Liver (tissue), 9 donors: ENCODE results near the gene INPP5A. TPM values are rescaled to one million over a fixed set of nuclear protein-coding genes. Genes with fewer than 3 reads are reported as not detected.

Experiments used
- DNase-seq: peaks from one replicate; pipeline ENCODE4 v3.0.0-alpha.2; 2017; ENCODE audit warnings: low spot score
- H3K27ac ChIP-seq, 2 donors: one replicate each; pipeline ENCODE4 v1.7.0; 2013; ENCODE audit warnings: inconsistent platforms in 2 of 2, low read length in 2 of 2, control low read depth in 1 of 2, low read depth in 1 of 2, mild to moderate bottlenecking in 1 of 2
- H3K27me3 ChIP-seq, 4 donors: one replicate each; pipeline versions ENCODE4 v1.6.1 to v1.7.0; 2013; ENCODE audit warnings: low read length in 3 of 4, inconsistent platforms in 1 of 4, mild to moderate bottlenecking in 1 of 4, moderate library complexity in 1 of 4; ENCODE audit not compliant: control insufficient read depth in 4 of 4, insufficient read depth in 4 of 4
- H3K36me3 ChIP-seq, 4 donors: one replicate each; pipeline versions ENCODE4 v1.6.1 to v1.7.0; 2013; ENCODE audit warnings: low read length in 3 of 4, mild to moderate bottlenecking in 3 of 4, low read depth in 1 of 4, moderate library complexity in 1 of 4; ENCODE audit not compliant: control insufficient read depth in 4 of 4, insufficient read depth in 3 of 4
- H3K4me1 ChIP-seq, 4 donors: one replicate each; pipeline versions ENCODE4 v1.6.1 to v1.7.0; 2013; ENCODE audit warnings: low read length in 3 of 4, mild to moderate bottlenecking in 3 of 4, moderate library complexity in 1 of 4; ENCODE audit not compliant: control insufficient read depth in 4 of 4, insufficient read depth in 4 of 4
- H3K4me3 ChIP-seq, 3 donors: one replicate each; pipeline versions ENCODE4 v1.6.1 to v1.7.0; 2013; ENCODE audit warnings: low read length in 3 of 3, control low read depth in 1 of 3, low read depth in 1 of 3, mild to moderate bottlenecking in 1 of 3
- H3K9ac ChIP-seq, 2 donors: one replicate each; pipeline ENCODE4 v1.7.0; 2013; ENCODE audit warnings: low read length in 2 of 2, mild to moderate bottlenecking in 2 of 2, moderate library complexity in 2 of 2, control low read depth in 1 of 2, low read depth in 1 of 2
- H3K9me3 ChIP-seq, 4 donors: one replicate each; pipeline versions ENCODE4 v1.6.1 to v1.7.0; 2013; ENCODE audit warnings: low read length in 3 of 4; ENCODE audit not compliant: control insufficient read depth in 4 of 4
- EGR1 ChIP-seq, 2 donors: IDR thresholded peaks; 2 replicates each; pipeline ENCODE4 v1.6.1; 2016 to 2018; ENCODE audit warnings: antibody characterized with exemption in 2 of 2, low read depth in 2 of 2
- FOXA1 ChIP-seq: IDR thresholded peaks from 2 replicates; pipeline ENCODE4 v1.6.1; 2016; ENCODE audit warnings: antibody characterized with exemption
- FOXA2 ChIP-seq: IDR thresholded peaks from 2 replicates; pipeline ENCODE4 v1.6.1; 2016; ENCODE audit warnings: antibody characterized with exemption
- GABPA ChIP-seq, 2 donors: IDR thresholded peaks in 1 of 2; conservative IDR thresholded peaks in 1 of 2; 2 replicates each; pipeline ENCODE4 v1.6.1; 2016; ENCODE audit warnings: antibody characterized with exemption in 2 of 2, mild to moderate bottlenecking in 1 of 2, moderate library complexity in 1 of 2
- HNF4A ChIP-seq, 2 donors: conservative IDR thresholded peaks; 2 replicates each; pipeline ENCODE4 v1.6.1; 2016; ENCODE audit warnings: antibody characterized with exemption in 2 of 2, mild to moderate bottlenecking in 2 of 2
- HNF4G ChIP-seq: IDR thresholded peaks from 2 replicates; pipeline ENCODE4 v1.6.1; 2016; ENCODE audit warnings: antibody characterized with exemption
- JUND ChIP-seq, 2 donors: IDR thresholded peaks; 2 replicates each; pipeline ENCODE4 v1.6.1; 2016; ENCODE audit warnings: antibody characterized with exemption in 2 of 2
- NR2F2 ChIP-seq: IDR thresholded peaks from 2 replicates; pipeline ENCODE4 v1.6.1; 2016; ENCODE audit warnings: antibody characterized with exemption
- RAD21 ChIP-seq, 2 donors: IDR thresholded peaks; 2 replicates each; pipeline ENCODE4 v1.6.1; 2016; ENCODE audit warnings: antibody characterized with exemption in 2 of 2, mild to moderate bottlenecking in 2 of 2
- RXRA ChIP-seq, 2 donors: IDR thresholded peaks; 2 replicates each; pipeline ENCODE4 v1.6.1; 2017 to 2018; ENCODE audit warnings: antibody characterized with exemption in 2 of 2, mild to moderate bottlenecking in 1 of 2
- SP1 ChIP-seq: IDR thresholded peaks from 2 replicates; pipeline ENCODE4 v1.6.1; 2018; ENCODE audit warnings: antibody characterized with exemption, mild to moderate bottlenecking
- TAF1 ChIP-seq: conservative IDR thresholded peaks from 2 replicates; pipeline ENCODE4 v1.6.1; 2016; ENCODE audit warnings: antibody characterized with exemption, mild to moderate bottlenecking
- YY1 ChIP-seq: IDR thresholded peaks from 2 replicates; pipeline ENCODE4 v1.6.1; 2016; ENCODE audit warnings: antibody characterized with exemption, mild to moderate bottlenecking
- WGBS: extraction: QIAGEN DNeasy Blood & Tissue Kit; methylation state at CpG from one replicate; pipeline ENCODE4 v1.1.7; 2013; 5-methylcytosine and 5-hydroxymethylcytosine counted together
- polyA plus RNA-seq, 2 donors: library from polyadenylated mRNA; stranded (reverse) in 1 of 2; unstranded in 1 of 2; fragments of 200-250 nt in 1 of 2; fragments of >200 nt in 1 of 2; fragmentation: Nextera tagmentation in 1 of 2; extraction: Ambion mirVana in 1 of 2; gene quantifications; one replicate each; pipeline versions ENCODE4 v1.2.1 to v1.2.3, GENCODE V29; 2013 to 2015
- total RNA-seq, 2 donors: library from RNA; depleted of rRNA; stranded (reverse); fragments of >200 nt; gene quantifications; one replicate each; pipeline ENCODE4 v1.2.3, GENCODE V29; 2014
- TF ChIP-seq, protein P1 (sequence below): IDR thresholded peaks from 2 replicates; pipeline ENCODE4 v1.6.1; 2016; ENCODE audit warnings: antibody characterized with exemption
- TF ChIP-seq, protein P2 (sequence below): IDR thresholded peaks from 2 replicates; pipeline ENCODE4 v1.6.1; 2016; ENCODE audit warnings: antibody characterized with exemption, mild to moderate bottlenecking
- TF ChIP-seq, protein P3 (sequence below): IDR thresholded peaks from 2 replicates; pipeline ENCODE4 v1.6.1; 2016; ENCODE audit warnings: antibody characterized with exemption
- TF ChIP-seq, protein P4 (sequence below): IDR thresholded peaks from 2 replicates; pipeline ENCODE4 v1.6.1; 2016; ENCODE audit warnings: antibody characterized with exemption
- TF ChIP-seq, protein P5 (sequence below): fragments of 150-350 bp; IDR thresholded peaks from 2 replicates; pipeline ENCODE4 v1.5.1; 2017; ENCODE audit warnings: improper control_type of control experiment, low read depth, low read length; ENCODE audit not compliant: missing input control
- donor health status: healthy.
- donor health status: healthy.
- donor health status: healthy.
- donor health status: healthy.
- donor health status: healthy.

Gene INPP5A
- total and polyA plus RNA-seq, 4 donors = 4.3 to 26.5 (median 10.9) TPM

DNA sequence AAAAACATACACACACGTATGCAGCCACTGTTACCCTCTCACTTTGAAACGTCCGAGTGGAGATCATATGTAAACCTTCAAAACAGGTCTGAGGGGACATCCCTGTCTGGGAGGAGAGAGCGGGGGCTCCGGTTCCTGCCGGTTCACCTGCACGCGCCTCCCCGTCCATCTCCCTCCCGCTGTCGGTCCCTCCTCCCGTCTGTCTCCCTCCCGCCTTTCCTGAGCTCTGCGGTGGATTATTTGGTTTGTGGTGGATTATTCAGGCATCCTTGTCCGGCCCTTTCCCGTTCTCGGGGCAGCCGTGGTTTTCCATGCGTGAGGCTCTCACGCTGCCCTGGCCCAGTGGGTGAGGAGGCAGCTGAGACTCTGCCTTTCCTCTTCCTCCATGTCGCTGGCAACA lies 188.6 kb downstream of the INPP5A start:
- H3K27ac ChIP-seq = no peak overlapping the region
- no peak overlapping the region for H3K4me3 ChIP-seq
- WGBS = 97% methylated on average over 21 of the region's 21 CpGs
- DNase-seq = no peak
- peaks cover 0 to 32% (median 7%) of the 10 kb centered on the region in 4 donors for H3K36me3 ChIP-seq
- TF ChIP-seq YY1 (no peak), GABPA (IDR thresholded peaks at IDR 0.05 in 1 of 2, conservative IDR thresholded peaks at IDR 0.05 in 1 of 2) (no peak), TAF1 (no peak), HNF4G (no peak), FOXA2 (no peak), SP1 (no peak), RAD21 (IDR thresholded peaks at IDR 0.05) (no peak), HNF4A (conservative IDR thresholded peaks at IDR 0.05) (no peak), EGR1 (IDR thresholded peaks at IDR 0.05; ENCODE audit: low read depth in 2 of 2) (no peak), JUND (IDR thresholded peaks at IDR 0.05) (no peak), NR2F2 (no peak), FOXA1 (no peak), RXRA (IDR thresholded peaks at IDR 0.05) (no peak)
- TF ChIP-seq, protein P1, sequence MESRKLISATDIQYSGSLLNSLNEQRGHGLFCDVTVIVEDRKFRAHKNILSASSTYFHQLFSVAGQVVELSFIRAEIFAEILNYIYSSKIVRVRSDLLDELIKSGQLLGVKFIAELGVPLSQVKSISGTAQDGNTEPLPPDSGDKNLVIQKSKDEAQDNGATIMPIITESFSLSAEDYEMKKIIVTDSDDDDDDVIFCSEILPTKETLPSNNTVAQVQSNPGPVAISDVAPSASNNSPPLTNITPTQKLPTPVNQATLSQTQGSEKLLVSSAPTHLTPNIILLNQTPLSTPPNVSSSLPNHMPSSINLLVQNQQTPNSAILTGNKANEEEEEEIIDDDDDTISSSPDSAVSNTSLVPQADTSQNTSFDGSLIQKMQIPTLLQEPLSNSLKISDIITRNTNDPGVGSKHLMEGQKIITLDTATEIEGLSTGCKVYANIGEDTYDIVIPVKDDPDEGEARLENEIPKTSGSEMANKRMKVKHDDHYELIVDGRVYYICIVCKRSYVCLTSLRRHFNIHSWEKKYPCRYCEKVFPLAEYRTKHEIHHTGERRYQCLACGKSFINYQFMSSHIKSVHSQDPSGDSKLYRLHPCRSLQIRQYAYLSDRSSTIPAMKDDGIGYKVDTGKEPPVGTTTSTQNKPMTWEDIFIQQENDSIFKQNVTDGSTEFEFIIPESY = no peak
- TF ChIP-seq, protein P2, sequence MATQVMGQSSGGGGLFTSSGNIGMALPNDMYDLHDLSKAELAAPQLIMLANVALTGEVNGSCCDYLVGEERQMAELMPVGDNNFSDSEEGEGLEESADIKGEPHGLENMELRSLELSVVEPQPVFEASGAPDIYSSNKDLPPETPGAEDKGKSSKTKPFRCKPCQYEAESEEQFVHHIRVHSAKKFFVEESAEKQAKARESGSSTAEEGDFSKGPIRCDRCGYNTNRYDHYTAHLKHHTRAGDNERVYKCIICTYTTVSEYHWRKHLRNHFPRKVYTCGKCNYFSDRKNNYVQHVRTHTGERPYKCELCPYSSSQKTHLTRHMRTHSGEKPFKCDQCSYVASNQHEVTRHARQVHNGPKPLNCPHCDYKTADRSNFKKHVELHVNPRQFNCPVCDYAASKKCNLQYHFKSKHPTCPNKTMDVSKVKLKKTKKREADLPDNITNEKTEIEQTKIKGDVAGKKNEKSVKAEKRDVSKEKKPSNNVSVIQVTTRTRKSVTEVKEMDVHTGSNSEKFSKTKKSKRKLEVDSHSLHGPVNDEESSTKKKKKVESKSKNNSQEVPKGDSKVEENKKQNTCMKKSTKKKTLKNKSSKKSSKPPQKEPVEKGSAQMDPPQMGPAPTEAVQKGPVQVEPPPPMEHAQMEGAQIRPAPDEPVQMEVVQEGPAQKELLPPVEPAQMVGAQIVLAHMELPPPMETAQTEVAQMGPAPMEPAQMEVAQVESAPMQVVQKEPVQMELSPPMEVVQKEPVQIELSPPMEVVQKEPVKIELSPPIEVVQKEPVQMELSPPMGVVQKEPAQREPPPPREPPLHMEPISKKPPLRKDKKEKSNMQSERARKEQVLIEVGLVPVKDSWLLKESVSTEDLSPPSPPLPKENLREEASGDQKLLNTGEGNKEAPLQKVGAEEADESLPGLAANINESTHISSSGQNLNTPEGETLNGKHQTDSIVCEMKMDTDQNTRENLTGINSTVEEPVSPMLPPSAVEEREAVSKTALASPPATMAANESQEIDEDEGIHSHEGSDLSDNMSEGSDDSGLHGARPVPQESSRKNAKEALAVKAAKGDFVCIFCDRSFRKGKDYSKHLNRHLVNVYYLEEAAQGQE = no peak
- TF ChIP-seq, protein P3, sequence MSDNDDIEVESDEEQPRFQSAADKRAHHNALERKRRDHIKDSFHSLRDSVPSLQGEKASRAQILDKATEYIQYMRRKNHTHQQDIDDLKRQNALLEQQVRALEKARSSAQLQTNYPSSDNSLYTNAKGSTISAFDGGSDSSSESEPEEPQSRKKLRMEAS = no peak
- TF ChIP-seq, protein P4, sequence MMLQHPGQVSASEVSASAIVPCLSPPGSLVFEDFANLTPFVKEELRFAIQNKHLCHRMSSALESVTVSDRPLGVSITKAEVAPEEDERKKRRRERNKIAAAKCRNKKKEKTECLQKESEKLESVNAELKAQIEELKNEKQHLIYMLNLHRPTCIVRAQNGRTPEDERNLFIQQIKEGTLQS = no peak
- TF ChIP-seq, protein P5, sequence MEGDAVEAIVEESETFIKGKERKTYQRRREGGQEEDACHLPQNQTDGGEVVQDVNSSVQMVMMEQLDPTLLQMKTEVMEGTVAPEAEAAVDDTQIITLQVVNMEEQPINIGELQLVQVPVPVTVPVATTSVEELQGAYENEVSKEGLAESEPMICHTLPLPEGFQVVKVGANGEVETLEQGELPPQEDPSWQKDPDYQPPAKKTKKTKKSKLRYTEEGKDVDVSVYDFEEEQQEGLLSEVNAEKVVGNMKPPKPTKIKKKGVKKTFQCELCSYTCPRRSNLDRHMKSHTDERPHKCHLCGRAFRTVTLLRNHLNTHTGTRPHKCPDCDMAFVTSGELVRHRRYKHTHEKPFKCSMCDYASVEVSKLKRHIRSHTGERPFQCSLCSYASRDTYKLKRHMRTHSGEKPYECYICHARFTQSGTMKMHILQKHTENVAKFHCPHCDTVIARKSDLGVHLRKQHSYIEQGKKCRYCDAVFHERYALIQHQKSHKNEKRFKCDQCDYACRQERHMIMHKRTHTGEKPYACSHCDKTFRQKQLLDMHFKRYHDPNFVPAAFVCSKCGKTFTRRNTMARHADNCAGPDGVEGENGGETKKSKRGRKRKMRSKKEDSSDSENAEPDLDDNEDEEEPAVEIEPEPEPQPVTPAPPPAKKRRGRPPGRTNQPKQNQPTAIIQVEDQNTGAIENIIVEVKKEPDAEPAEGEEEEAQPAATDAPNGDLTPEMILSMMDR = no peak
- H3K9me3 ChIP-seq = no peaks in the 10 kb centered on the region
- no peaks in the 10 kb centered on the region for H3K4me1 ChIP-seq
- no peaks in the 10 kb centered on the region for H3K27me3 ChIP-seq
- no peak overlapping the region for H3K9ac ChIP-seq
